GM12874 (cell line): ENCODE data around the gene CHST8.

Experiments
- CTCF ChIP-seq: IDR thresholded peaks from 2 replicates; pipeline ENCODE4 v1.5.1; 2011; ENCODE audit warnings: low read depth, mild to moderate bottlenecking, control low read depth, low read length, moderate library complexity; ENCODE audit not compliant: insufficient read depth

CHST8 gene

GRCh38 chr19:33799476-33799875, 177.7 kb downstream of the CHST8 start:
- no peak for TF ChIP-seq CTCF

- no peak for TF ChIP-seq CTCF
Observed at GRCh38 chr19:33800012-33800680, 178.4 kb downstream of the CHST8 start.

GRCh38 chr19:33801411-33801810, 179.7 kb downstream of the CHST8 start:
- TF ChIP-seq CTCF: no peak

GRCh38 chr19:33802001-33802400, 180.2 kb downstream of the CHST8 start:
- no peak for TF ChIP-seq CTCF

- no peak for TF ChIP-seq CTCF
Observed at GRCh38 chr19:33802801-33803200, 181.0 kb downstream of the CHST8 start.

- TF ChIP-seq CTCF: no peak
Observed at GRCh38 chr19:33803383-33803782, 181.6 kb downstream of the CHST8 start.

GRCh38 chr19:33804021-33804799, 182.5 kb downstream of the CHST8 start:
- no peak for TF ChIP-seq CTCF
